Lower leg skin (tissue), 3 donors: Measurements from ENCODE around the gene KIF26B.

Experiments
- POLR2A ChIP-seq, 2 donors: fragments of 450-650 bp; IDR thresholded peaks; one replicate each; pipeline ENCODE4 v1.6.1; 2016 to 2017; ENCODE audit warnings: antibody characterized with exemption in 2 of 2, mild to moderate bottlenecking in 1 of 2, moderate library complexity in 1 of 2
- TF ChIP-seq, protein P1 (sequence below), 3 donors: fragments of 450-650 bp; IDR thresholded peaks; one replicate each; pipeline ENCODE4 v1.5.1; 2016; ENCODE audit warnings: antibody characterized with exemption in 3 of 3, mild to moderate bottlenecking in 3 of 3, moderate library complexity in 2 of 3

DNA sequence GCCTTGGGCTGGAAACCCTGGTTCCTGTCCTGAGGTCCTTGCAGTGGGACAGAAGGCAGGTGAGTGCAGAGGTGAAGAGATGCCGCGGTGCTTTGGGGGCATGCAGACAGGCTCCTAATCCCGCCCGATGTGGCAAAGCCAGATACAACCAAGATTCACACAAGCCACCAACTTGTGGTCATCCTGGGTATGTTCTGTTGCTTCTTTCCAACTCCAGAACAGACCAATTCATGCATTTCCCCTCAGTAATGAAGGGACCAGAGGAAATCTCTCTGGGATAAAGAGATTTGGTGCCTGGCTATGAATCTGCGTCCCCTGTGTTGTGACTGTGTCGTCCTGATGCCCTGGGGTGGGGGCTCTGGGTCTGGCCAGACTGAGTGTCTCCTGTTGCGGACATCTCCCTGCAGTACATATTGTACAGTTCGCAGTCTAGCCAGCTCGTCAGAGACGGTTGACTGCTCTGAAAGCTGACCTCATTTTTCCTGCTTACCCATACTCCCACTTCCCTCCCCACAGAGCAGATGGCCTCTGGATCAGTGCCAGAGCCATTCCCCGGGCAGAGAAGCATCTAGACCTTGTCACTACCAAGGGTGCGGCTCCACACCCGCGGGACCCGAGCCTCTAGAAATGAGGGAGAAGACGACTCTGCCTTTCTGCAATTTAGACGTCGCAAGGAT lies 216.3 kb downstream of the KIF26B start:
- TF ChIP-seq, protein P1, sequence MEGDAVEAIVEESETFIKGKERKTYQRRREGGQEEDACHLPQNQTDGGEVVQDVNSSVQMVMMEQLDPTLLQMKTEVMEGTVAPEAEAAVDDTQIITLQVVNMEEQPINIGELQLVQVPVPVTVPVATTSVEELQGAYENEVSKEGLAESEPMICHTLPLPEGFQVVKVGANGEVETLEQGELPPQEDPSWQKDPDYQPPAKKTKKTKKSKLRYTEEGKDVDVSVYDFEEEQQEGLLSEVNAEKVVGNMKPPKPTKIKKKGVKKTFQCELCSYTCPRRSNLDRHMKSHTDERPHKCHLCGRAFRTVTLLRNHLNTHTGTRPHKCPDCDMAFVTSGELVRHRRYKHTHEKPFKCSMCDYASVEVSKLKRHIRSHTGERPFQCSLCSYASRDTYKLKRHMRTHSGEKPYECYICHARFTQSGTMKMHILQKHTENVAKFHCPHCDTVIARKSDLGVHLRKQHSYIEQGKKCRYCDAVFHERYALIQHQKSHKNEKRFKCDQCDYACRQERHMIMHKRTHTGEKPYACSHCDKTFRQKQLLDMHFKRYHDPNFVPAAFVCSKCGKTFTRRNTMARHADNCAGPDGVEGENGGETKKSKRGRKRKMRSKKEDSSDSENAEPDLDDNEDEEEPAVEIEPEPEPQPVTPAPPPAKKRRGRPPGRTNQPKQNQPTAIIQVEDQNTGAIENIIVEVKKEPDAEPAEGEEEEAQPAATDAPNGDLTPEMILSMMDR (IDR thresholded peaks at IDR 0.05): no peak
- no peak for TF ChIP-seq POLR2A (IDR thresholded peaks at IDR 0.05)
